ENCODE measurements around the gene ZBTB34. TPM values are rescaled to one million over a fixed set of nuclear protein-coding genes. Genes with fewer than 3 reads are reported as not detected.

The ZBTB34 gene
- polyA plus RNA-seq, 3 donors, result 3.2 to 15.3 (median 3.6) TPM

- peaks cover 27 to 53% of the 10 kb centered on the region in 2 donors for H3K36me3 ChIP-seq (replicated peaks in 1 of 2; ENCODE audit: control insufficient read depth in 1 of 2, insufficient read depth in 2 of 2, low read length in 2 of 2)
- H3K27me3 ChIP-seq (ENCODE audit: control insufficient read depth in 2 of 2, insufficient read depth in 2 of 2, low read length in 2 of 2), result no peaks in the 10 kb centered on the region
- peaks cover 44% of the 10 kb centered on the region for H4K20me1 ChIP-seq (ENCODE audit: insufficient read depth, low read length)
- peaks cover 0 to 3% of the 10 kb centered on the region in 2 donors for H3K4me1 ChIP-seq (ENCODE audit: control insufficient read depth in 1 of 2, insufficient read depth in 2 of 2, low read length in 2 of 2)
- peaks cover 17% of the 10 kb centered on the region for H3K79me2 ChIP-seq (ENCODE audit: insufficient read depth, low read length)
- no peak overlapping the region for H3K27ac Mint-ChIP-seq
- H3K36me3 Mint-ChIP-seq, result peaks cover 36 to 46% of the 10 kb centered on the region in 2 donors
- no peak for DNase-seq
- no peak overlapping the region for H3K27ac ChIP-seq (ENCODE audit: low read depth in 1 of 2, low read length in 2 of 2)
- intact Hi-C loops (cut with micrococcal nuclease), result no loop called here
- no peak overlapping the region for H3K4me3 Mint-ChIP-seq
- no peaks in the 10 kb centered on the region for H3K9me3 Mint-ChIP-seq
- peaks cover 0 to 3% (median 2%) of the 10 kb centered on the region in 3 donors for H3K27me3 Mint-ChIP-seq (ENCODE audit: low read depth in 3 of 3)
- H3K4me1 Mint-ChIP-seq, result peaks cover 13% of the 10 kb centered on the region
- H3K4me2 ChIP-seq (replicated peaks; ENCODE audit: extremely low read depth, low read length, poor library complexity, severe bottlenecking), result no peak overlapping the region
- H3K9ac ChIP-seq (ENCODE audit: insufficient read depth, low read length, poor library complexity, severe bottlenecking), result no peak overlapping the region
- H2AFZ ChIP-seq (ENCODE audit: insufficient read depth, low read depth, low read length, poor library complexity, severe bottlenecking), result no peak overlapping the region
- H3K9me3 ChIP-seq (replicated peaks in 1 of 2; ENCODE audit: control insufficient read depth in 1 of 2, insufficient read depth in 1 of 2, low read length in 2 of 2), result no peaks in the 10 kb centered on the region
- TF ChIP-seq CTCF (IDR thresholded peaks at IDR 0.05), result no peak
- WGBS (ENCODE audit: insufficient coverage), result 80% methylated on average over 2 of the region's 8 CpGs
- H3K4me3 ChIP-seq (replicated peaks in 1 of 3; ENCODE audit: low read depth in 2 of 3, low read length in 3 of 3), result no peak overlapping the region
These were observed 21.1 kb upstream of the ZBTB34 start for GRCh38 chr9:126839301-126839700.

- no peak overlapping the region for H3K4me2 ChIP-seq (replicated peaks; ENCODE audit: extremely low read depth, low read length, poor library complexity, severe bottlenecking)
- peaks cover 0 to 1% (median 0%) of the 10 kb centered on the region in 7 donors for H3K9me3 Mint-ChIP-seq
These were observed 18.1 kb upstream of the ZBTB34 start for GRCh38 chr9:126842220-126842842.

More at GRCh38 chr9:126842220-126842842, 18.1 kb upstream of the ZBTB34 start:
- Mint-ChIP-seq H3K36me3 (peaks cover 13 to 21% of the 10 kb centered on the region in 2 donors), H3K4me1 (peaks cover 11% of the 10 kb centered on the region), H3K4me3 (no peak overlapping the region), H3K27ac (peak overlapping the region in 3 of 7 donors; percentile 3 to 60 (median 40)), H3K27me3 (ENCODE audit: low read depth in 3 of 3) (peaks cover 2 to 3% (median 3%) of the 10 kb centered on the region in 3 donors)
- Histone ChIP-seq H2AFZ (ENCODE audit: insufficient read depth, low read depth, low read length, poor library complexity, severe bottlenecking) (no peak overlapping the region), H3K27me3 (ENCODE audit: control insufficient read depth in 2 of 2, insufficient read depth in 2 of 2, low read length in 2 of 2) (no peaks in the 10 kb centered on the region), H3K4me1 (ENCODE audit: control insufficient read depth in 1 of 2, insufficient read depth in 2 of 2, low read length in 2 of 2) (peaks cover 0 to 3% of the 10 kb centered on the region in 2 donors), H3K4me3 (replicated peaks in 1 of 3; ENCODE audit: low read depth in 2 of 3, low read length in 3 of 3) (no peak overlapping the region), H3K27ac (ENCODE audit: low read depth in 1 of 2, low read length in 2 of 2) (no peak overlapping the region), H4K20me1 (ENCODE audit: insufficient read depth, low read length) (peaks cover 16% of the 10 kb centered on the region), H3K36me3 (replicated peaks in 1 of 2; ENCODE audit: control insufficient read depth in 1 of 2, insufficient read depth in 2 of 2, low read length in 2 of 2) (peaks cover 15 to 25% of the 10 kb centered on the region in 2 donors), H3K79me2 (ENCODE audit: insufficient read depth, low read length) (peaks cover 4% of the 10 kb centered on the region), H3K9me3 (replicated peaks in 1 of 2; ENCODE audit: control insufficient read depth in 1 of 2, insufficient read depth in 1 of 2, low read length in 2 of 2) (no peaks in the 10 kb centered on the region), H3K9ac (ENCODE audit: insufficient read depth, low read length, poor library complexity, severe bottlenecking) (no peak overlapping the region)
- no peak for DNase-seq
- WGBS (ENCODE audit: insufficient coverage), result 97% methylated on average over 13 of the region's 13 CpGs
- intact Hi-C loops (cut with micrococcal nuclease), result no loop called here
- no peak for TF ChIP-seq CTCF (IDR thresholded peaks at IDR 0.05)
